Pulmonary artery endothelial cell (primary cell): Measurements from ENCODE around the gene HNRNPL. TPM values are rescaled to one million over a fixed set of nuclear protein-coding genes. Genes with fewer than 3 reads are reported as not detected.
"Not testable (repeated sequence)": the region's sequence is repeated elsewhere in the genome, so short reads cannot be mapped to it uniquely, and the experiment has no call there.

Experiments used
- DNase-seq: peaks from one replicate; pipeline ENCODE4 v3.0.0-alpha.2; 2011; ENCODE audit warnings: low read depth, low spot score
- total RNA-seq: library from RNA; depleted of rRNA; stranded (reverse); fragments of >200 nt; gene quantifications from 2 replicates; pipeline ENCODE4 v1.2.3, GENCODE V29; 2014

HNRNPL gene
- total RNA-seq, 1 donor from 2014 or later = 400 TPM

DNA sequence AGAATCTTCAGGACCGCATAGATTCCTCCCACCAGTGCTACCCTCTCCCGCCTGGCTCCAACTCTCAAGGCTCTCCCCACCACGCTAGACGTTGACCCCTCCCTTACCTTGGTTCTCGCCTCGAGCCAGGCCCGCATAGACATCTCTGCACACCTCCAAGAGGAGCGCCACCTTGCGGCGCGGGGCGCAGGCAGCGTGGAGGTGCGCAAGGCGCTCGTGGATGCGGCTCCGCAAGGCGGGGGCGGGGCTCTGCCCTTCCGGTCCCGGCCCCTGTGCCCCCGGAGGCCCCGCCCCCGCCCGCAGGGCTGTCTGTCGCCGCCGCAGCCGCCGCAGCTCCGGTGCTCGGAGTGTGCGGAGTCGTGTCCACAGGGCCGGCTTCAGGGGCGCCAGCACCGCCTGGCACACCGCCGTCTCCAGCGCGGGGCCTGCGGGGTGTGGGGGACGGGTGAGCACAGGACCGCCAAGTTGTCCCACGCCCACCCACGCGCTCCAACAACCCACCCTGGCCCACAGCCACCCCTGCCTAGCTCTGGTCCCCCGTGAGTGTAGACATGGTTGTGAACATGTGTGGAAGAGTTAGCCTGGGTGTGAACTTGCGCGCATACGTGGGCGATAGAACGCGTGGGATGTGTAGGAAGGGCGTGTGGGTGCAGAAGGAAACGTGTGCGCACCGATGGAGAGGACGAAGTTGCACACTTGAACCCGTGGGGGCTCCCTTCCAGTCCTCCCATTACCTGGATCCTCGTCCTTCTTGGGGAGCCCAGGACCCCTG, 20.2 kb upstream of the HNRNPL start:
- DNase-seq = no peak

DNA sequence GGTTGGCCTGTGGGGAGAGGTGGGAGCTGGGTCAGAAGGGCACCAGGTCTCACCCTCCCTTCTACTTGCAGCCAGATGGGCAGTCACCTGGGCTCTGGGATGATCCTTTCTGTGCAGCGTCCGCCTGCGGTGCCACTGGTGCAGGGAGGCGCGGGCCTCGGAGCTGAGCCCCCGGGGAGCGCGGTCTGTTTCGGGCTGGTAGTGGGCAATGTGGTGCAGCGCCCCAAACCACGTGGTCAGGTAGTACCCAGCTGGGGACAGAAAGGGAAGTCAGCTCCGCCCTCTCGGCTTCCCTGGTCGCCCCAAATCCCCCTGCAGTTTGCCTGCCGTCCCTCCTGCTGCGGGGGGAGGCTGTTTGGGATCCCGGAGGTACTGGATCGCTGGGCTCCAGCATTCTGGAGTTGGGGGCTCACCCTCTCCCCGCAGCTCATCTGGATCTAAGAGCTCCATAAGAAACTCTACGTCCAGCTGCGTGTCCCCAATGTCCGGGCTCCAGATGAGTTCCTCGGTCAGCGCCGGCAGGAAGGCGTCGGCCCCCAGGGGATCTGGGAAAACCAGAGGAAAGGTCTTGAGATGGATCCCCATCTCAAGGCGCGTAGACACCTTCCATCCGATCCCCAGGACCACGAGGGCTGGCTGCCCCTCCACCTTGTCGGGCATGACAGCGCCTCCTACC, 19.5 kb upstream of the HNRNPL start:
- DNase-seq = no peak

DNA sequence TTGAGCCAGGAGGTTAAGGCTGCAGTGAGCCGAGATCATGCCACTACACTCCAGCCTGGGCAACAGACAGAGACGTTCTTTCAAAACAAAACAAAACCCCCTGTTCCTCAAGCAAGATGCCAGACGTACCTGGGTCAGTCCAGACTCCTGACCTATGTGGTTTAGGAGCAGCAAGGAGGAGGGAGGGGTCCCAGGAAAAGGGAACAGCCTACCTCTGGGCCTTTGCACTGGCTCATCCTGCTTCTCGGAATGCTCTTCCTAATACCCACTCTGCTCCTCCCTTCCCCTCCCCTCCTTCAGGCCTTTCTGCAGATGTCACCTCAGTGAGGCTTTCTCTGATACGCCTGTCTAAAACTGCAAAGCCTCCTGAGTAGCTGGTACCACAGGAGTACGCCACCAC, 18.8 kb upstream of the HNRNPL start:
- DNase-seq = no peak

- no peak for DNase-seq
Observed at GRCh38 chr19:38867171-38867780, 17.5 kb upstream of the HNRNPL start.

DNA sequence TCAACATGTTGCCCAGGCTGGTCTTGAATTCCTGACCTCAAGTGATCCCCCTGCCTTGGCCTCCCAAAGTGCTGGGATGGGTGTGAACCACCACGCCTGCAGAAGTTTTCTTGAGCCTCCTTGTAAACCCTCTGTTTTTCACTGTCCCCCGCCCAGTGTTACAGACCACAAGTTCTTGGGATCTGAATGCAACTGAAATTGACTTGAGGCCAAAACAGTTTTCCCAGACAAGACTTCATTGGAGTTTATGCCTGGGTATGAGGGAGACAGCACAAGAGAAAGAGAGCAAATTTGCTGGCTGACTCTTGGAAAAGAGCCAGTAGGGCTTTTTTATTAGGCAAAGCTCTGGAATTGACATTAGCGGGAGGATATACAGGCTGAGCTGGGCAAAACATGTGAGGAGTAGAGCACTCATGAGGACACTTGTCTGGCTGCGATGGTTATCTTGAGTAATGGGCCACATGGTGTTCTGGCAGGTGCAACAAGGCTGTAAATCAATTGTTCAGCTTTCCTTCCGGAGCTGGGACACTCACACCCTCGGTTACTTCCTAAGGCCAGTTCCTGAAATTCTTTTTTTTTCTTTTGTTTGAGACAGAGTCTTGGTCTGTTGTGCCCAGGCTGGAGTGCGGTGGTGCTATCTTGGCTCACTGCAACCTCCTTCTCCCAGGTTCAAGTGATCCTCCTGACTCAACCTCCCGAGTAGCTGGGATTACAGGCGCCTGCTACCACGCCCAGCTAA, 12.7 kb upstream of the HNRNPL start:
- peak; percentile 54 for DNase-seq

DNA sequence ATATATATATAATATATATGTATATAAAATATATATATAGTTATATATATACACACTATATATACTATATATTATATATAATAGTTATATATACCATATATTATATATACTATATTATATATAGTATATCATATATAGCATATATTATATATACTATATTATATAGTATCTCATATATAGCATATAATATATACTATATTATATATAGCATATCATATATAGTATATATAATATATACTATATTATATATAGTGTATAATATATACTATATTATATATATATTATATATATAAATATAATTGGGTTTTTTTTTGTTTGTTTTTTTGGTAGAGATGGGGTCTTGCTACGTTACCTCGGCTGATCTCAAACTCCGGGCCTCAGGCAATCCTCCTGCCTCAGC, 11.6 kb upstream of the HNRNPL start:
- no peak for DNase-seq

- not testable (repeated sequence) for DNase-seq
Observed at GRCh38 chr19:38859631-38860204, 9.9 kb upstream of the HNRNPL start.

GRCh38 chr19:38856813-38857212, 7.0 kb upstream of the HNRNPL start:
- DNase-seq = no peak

GRCh38 chr19:38855751-38856150, 6.0 kb upstream of the HNRNPL start:
- not testable (repeated sequence) for DNase-seq

GRCh38 chr19:38854961-38855360, 5.2 kb upstream of the HNRNPL start:
- DNase-seq = not testable (repeated sequence)

DNA sequence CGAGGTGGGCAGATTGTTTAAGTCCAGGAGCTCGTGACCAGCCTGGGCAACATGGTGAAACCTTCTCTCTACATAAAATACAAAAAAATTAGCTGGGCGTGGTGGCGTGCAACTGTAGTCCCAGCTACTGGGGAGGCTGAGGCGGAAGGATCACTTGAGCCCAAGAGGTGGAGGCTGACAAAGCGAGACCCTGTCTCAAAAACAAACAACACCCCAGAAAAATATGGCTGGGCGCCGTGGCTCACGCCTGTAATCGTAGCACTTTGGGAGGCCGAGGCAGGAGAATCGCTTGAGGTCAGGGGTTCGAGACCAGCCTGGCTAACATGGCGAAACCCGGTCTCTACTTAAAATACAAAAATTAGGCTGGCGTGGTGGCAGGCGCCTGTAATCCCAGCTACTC, 3.4 kb upstream of the HNRNPL start:
- no peak for DNase-seq

GRCh38 chr19:38852231-38853044, 2.7 kb upstream of the HNRNPL start:
- no peak for DNase-seq

GRCh38 chr19:38851622-38852230, 1.9 kb upstream of the HNRNPL start:
- DNase-seq = peak; percentile 67

DNA sequence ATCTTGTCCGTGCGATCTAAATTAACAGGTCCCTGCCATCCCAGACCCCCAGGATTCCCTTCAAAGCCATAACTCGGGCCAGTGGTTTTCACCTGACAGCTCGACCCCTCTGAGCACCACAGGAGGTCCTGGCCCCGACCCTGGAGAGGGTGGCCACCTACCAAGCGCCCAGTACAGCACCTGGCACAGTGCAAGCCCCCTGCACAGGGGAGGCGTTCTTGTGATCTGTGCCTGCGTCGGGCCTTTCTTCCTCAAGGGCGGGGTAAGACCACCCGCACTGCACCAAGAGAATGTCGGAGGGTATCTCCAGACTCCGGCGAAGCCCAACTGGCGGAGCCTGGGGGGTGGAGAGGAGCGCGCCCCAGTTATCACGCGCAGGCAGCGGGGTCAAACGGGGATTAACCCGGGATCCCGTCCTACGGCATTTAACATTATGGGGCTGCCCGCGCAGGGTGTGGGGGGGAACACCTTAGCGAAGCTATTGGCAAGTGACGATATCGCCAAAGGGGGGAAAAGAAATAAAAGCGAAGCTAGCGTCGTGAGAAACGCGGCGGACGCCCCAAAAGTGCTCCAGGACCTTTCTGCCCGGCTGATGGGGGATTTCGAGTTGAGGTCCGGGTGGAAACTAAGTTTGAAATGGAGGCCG, 1.3 kb upstream of the HNRNPL start:
- no peak for DNase-seq

GRCh38 chr19:38850436-38850975, 720 bp upstream of the HNRNPL start:
- no peak for DNase-seq

- peak; percentile 74 for DNase-seq
Observed at GRCh38 chr19:38849147-38849859, 483 bp downstream of the HNRNPL start.

GRCh38 chr19:38848299-38849146, 1.3 kb downstream of the HNRNPL start:
- no peak for DNase-seq

DNA sequence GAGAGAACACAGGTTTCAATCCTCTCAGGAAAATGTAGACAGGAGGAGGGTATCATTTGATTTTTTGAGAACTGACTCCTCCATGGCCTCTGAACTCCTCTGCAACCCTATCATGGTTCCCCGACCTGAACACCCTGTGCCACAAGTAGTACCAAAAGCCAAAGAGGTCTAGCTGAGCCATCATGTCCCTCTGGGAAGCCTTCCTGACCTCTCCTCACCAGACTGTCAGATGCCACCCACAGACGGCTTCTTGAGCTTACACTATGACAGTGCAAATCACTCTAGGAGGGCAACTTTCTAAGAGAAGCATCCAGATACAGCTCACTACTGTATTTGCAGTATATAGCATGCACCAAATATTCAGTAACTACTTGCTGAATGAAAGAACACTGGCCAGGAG, 3.7 kb downstream of the HNRNPL start:
- DNase-seq = no peak
